NCI-H524 treated with DMSO at 0.1 percent for 48 hours (cell line): ENCODE results near the gene SECISBP2.

Experiments
- DNase-seq: peaks from one replicate; lab custom pipeline; 2025; lab: John Stamatoyannopoulos, UW

Gene SECISBP2

DNA sequence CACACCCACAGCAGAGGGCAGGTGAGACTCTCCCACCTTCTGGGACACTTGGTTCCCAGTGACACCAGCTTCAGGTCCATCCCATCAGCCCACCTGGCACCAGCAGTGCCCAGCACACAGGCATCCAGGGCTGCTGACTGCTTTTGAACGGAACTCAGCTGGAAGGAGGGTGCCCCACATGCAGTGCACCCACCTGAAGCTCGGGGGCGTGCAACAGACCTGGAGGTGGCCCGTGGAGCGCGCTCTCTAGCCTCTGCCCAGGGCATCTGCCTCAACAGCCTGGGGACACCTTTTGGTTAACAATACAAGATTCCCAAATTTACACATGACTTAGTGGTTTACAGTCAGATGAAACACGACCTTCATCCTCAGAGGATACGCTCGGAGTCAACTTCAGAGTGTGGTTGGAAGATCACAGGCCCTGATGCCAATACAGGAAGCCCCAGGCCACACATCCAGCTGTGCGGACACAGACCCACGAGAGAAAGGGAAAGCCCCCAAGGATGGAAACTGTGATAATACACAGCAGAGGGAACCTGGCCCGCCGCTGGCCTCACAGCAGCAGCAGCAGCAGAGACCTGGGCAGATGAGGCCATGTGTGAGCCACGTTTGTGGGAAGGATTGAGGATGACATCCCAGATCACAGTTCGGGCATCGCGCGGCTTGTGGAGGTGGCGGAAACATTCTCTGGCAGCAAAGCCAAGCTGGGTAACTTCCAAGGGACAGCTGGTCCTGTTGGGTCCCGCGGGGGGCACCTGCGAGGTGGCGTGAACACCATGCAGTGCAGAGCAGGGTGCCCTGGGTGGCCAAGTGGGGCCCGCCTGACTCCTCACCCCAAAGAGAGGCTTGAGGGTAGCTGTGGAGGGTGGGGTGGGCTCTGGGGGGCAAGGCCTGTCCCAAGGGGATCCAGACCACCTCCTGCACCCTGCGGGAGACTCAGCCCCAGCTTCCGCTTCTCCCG is 64.0 kb downstream of the SECISBP2 start:
- no peak for DNase-seq

DNA sequence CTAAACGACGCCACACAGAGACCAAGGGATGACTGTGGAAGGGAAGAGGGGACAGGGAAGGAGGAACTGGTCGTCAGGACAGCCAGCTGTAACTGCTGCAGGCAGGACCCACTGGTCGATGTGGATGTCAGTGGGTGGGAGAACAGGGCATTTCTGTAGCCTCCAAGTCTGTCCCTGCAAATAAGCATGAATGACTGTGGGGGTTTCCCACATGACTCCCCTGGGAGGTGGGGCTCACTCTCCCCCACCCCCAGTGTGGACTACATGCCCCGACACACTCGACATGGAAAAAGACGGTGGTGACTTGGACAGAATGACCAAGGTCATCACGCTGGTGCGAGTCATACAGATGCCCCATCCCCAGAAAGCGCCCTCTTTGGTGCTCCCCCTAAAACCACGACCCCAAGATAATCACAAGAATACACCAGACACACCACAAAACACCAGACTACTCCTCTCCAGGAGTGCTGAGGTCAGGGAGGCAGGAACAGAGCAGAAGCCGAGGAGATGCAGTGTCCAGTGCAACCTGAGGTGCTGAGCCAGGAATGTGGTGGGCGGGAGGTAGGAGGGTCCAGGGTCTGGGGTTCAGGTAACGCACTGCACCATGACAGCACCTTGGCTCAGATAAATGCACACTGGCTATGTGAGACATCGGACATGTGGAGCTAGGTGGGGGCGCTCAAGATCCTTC is 64.9 kb downstream of the SECISBP2 start:
- DNase-seq = no peak

DNA sequence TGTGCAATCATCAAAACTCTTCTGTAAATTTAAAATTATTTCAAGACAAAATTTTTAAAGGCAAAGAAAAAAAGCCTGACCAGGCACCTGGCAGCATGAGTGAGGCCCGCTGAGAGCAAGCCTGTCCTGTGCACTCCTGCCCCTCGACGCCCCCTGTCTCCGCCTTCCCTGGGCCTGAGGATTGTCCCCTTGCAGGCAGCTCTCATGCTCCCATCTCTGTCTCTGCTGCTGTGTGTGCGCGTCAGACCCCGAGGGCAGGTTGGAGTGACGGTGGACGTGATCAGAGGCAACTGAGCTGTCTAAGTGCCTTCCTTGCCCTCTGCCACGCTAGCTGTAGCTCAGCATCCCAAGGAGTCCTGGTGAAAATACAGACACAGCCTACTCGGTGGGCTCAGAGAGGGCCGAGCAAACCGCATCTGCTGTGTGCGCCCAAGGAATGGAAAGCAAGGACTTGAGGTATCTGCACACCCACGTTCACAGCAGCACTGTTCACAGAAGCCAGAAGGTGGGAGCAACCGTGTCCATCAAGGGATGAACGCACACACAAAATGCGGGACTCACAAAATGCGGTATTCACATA is 65.5 kb downstream of the SECISBP2 start:
- DNase-seq = no peak

DNA sequence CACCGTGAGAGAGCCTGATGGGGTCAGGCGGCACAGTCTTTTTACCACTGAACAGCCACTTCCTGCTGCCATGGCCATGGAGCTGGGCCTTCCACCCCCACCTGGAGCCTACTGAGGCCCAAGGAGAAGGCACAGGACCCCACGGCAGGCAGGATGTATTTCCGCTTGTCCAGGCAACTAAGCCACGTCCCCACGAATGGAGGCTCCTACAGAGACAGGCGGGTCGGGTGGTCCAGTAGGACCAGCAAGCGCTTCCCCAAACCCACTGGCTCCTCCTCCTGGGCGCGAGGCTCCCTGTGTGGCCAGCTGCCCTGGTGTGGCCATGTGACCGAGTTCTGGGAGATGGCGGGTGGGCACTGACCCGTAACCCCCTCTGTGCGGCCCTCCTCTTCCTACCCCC is 66.5 kb downstream of the SECISBP2 start:
- no peak for DNase-seq

DNA sequence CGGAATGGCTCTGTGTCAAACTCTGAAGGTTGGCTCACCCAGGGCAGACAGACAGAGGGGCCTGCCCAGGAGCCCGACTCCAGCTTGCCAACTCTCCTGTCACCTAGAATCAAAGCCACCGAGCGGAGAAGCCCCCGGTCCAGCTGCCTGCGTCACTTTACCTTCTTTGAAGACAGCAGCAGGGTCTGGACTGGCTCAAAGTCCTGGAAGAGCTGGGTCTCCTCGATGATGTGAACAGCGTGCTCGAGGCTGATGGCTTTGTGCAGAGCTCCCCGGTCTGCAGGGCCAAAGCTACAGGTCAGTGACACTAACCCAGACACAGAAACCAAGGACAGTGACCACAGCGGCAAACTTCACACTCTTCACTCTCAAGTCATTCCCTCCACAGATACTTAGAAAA is 67.9 kb downstream of the SECISBP2 start:
- no peak for DNase-seq

DNA sequence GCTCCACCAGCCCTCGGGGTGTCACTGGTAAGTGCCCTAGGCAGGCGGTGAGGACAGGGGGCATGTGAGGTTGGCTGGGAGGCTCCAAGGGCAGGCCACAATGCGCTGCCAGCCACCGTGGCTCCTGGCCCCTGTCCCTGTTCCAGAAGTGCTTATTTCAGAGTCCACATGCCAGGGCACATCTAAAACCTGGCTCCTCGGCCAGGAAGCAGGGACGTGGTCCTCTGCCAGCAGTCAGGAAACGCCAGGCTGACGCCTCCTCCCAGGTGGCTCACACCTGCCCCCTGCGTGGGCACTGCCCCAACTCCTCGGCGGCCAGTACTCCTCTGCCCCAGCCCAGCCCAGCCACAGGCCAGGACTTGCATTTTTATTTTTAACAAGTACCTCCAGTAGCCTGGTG is 68.5 kb downstream of the SECISBP2 start:
- DNase-seq = no peak

DNA sequence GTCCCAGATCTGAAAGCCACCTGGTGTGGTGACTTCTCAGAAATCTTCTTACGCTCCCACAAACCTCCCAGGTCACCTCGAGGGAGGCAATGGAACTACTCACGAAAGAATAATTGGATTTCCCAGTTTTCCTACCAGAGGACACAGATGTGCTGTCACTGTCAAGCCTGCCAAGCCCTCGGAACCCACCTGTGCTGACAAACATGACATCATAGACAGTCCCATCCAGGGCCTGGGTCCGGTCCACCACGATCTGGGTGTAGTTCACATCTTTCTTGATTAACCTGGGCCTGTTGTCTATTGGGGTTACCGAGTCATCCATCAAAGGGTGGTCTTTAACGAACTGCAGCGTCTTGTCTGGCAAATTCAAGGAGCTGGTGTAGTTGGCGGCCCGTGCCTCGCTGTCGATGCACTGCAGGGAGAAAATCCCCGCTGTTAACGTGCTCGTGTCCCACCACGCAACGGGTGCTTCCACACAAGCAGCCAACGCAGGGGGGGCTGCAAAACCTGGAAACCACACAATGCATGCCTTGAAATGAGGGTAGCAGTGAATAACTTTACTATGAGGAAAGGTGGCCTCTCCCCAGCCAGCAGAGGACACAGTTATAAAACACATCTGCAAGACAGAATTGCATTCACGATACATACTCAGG is 69.0 kb downstream of the SECISBP2 start:
- DNase-seq = no peak

DNA sequence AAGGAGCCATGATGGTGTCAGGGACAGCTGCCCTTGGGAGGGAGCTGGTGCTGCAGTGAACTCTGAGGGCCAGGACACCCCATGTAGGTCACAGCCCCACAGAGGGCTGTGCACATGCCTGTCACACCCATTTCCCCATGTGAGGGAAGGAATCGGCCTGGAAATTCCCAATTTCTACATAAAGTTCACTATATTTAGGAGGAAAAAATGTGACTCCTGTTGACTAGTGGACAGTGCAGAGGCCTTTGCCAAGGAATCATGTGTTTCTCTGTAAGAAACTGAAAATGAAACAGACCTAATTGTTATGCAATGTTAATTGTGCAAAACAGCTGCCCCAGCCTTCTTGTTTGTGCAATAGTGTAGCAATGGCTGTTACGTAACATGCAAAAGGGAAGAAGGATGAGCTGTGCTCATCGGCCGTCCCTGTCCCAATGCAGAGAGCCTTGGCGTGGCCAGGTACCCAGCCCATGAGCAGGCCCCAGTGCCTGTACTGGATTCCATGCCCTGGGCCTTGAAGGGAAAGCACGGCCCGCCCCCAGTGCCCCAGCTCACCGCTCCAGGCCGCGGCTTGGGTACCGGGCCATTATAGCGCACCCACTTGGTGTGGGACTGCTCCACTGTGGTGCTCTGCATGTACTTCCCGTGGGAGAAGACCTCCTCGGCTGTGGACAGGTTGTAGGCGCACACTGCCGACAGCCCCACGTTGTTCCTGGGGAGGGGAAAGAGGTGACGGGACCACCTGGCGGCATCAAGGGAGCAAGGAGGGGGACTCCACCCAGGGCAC is 70.0 kb downstream of the SECISBP2 start:
- DNase-seq = no peak

DNA sequence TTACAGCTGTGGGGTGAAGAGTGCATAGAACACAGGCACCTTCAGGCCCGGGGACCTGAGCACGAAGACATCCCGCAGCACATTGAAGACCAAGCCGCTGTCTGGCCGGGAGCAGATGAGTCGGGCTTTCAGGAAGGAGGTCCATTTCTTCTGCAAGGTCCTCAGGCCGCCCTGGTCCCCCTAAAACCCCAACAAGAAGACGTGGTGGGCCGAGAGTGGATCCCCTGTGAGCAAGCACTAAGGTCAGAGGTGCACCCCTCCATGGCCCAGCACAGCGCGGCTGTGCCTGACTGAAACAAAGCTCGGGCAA is 70.5 kb downstream of the SECISBP2 start:
- DNase-seq = no peak

DNA sequence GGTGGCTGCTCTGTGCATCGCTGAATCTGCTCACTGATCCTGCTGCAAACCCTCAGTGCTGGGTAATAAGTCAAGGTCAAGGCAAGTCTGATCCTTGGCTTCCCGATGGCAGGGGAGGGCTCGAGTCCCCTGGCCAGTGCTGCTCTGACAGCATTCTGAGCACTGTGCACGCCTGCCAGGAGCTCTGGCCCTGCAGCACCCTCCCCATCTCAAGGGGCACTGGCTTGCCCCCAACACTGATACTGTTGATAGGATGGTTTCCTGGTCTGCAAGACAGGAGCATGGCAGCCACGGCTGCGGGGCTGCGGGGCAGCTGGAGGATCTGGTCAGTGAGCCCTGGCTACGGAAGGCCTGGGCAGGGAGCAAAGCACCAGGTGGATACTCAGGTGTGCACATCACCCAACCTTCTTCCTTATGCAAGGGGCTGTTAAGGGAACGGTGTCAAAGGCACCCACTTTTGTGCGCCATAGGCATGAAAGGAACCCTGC is 71.8 kb downstream of the SECISBP2 start:
- DNase-seq = no peak

DNA sequence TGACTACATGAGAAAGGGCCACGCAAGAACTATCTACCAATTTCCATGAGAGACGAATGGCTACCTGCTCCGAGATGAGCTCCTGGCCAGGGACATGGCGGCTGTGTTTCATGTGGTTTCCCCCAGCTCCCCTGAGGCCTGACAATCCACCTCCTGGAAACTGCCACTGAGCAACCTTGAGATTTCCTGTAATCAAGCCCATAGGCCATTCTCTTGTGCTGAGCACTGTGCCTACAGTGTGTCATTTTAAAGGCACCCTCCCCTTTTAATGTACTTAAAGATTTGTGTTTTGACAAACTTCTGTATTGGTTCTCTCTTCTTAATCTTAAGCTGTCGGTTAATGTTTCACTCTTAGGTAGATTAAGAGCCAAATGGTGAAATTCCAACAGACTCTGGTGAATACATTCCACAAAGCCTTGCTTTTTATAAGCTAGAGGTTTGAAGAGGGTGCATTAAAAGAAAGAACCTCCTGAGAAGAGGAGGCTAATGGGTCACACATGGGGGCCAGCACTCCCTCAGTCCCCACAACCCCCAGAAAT is 72.3 kb downstream of the SECISBP2 start:
- no peak for DNase-seq

DNA sequence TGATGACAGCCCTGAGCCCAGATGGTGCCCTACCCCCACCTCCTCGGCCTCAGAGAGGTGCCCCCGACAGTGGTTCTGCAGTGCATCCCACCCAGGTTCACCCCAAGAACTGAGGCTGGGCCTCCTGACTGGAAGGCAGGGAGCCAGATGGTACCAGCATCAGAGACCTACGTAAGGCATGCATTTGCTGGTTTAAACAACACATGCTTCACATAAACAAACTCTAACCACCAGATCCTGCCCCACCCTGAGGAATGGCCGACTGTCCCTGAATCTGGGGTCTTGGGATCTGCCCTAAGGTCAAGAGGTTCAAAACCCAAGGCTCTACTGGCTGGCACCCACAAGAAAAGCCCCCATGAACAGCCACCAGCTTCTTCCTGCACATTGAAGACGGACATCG is 73.3 kb downstream of the SECISBP2 start:
- DNase-seq = no peak

DNA sequence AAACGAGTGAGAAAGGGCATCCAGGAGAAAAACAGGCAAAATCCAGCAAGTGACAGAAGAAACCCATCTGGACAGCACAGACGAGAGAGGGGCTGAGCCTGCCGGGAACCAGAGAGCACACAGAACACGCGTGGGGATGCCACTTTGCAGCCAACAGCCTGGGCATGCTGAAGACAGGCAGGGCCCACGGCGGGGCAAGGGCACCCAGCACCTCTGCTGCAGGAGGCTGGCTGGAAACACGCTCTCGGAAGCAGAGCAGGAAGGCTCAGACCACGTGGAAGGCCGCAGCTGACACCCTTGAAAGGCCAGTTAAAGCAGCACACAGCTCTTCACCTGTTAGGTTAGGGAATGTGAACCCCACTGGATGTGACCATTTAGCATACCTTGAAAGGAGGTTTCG is 76.1 kb downstream of the SECISBP2 start:
- no peak for DNase-seq

DNA sequence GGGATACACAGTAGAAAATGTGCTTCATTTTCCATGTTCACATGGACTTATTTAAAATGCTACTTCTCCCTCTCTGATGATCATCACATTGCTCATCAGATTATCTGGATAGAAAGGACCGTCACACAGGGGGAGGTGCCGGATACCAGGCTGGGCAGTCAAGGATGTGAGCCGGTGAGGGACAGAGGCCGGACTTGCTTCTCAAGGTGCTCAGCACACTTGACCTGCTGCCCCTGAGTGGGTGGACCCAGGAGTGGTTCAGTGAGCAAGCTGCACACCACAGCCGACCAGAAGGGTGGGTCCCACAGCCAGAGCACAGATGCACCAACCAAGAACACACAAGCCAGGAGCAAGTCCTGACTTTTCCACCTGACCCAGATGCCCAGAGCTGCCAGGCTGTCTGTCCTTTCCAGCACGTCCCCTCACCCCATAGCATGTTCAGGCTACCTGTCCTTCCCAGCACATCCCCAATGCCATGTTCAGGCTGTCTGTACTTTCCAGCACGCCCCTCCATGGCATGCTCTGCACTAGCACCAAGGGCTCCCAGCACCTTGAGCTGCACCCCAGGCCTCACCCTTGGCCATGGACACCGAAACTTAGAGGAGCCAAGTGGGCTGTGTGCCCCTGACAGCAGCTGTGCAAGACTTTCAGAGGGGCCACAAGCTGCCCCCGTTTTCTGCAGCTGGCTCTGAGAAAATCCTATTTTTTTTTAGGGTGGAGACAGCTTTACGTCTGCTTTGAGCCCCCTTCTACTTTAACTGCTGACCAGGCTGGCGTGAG is 77.8 kb downstream of the SECISBP2 start:
- no peak for DNase-seq

DNA sequence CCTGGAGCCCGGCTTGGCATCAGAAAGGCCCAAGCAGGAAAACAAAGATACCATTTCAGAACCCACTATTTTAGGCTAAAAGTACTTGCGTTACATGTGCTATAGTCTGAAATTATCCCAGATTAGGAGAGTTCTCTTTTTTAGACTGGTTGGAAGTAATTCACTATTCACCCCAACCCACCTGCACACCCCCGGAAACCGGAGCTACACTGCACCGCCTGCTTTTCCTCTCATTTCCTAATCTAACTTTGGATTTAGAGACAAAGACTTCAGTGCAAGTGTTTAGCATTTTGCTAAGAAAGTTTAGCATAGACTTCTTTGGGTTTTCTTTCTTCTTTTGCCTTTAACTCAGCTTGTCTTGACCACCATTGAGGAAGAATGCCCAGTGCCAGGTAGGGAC is 79.2 kb downstream of the SECISBP2 start:
- no peak for DNase-seq

DNA sequence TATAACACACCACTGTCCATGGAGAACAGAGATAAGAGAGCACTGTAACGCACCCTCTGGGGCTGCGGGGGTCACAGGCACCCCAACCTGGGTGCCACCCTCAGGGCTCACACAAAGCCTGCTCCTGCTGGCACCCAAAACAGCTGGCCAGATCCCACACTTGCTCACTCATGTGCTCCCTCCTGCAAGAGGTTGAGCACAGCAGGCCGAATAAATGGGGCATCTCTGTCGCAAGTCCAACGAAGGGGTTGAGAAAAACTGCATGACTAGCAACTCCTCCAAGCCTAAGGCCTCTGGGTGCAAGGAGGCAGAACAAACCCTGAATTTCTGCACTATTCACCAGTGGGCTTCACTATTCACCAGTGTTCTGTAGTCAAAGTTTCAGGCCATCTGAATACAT is 80.3 kb downstream of the SECISBP2 start:
- no peak for DNase-seq

DNA sequence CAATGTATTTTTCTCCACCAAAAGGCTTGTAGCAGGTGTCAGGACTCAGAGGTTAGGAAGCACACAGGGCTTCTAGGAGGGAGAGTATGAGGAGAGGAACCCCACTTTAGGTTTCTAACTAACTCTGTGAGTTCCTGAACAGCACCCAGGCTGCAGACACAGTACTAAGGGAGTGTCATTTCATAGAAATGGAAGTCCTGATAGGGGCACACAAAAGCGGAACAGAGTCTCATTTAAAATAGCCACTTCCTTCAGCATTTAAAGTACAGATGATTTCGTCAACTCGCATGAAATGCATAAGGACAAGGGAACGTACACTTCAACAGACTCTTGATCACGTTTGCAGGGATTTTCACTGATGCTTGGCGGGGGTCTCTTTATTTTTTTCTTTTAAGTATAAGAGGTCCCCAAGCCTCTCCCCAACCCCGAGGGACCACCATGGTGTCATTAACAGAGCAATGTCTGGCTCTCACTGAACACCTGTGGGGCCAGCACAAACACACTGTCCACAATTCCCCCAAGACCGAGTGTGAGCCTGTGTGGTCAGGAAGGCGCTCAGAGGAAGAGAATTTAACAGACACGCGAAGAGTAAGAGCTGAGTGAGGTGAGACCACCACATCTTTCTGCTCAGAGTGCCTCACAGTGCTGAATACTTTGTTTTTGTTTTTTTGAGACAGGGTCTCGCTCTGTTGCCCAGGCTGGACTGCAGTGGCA is 82.3 kb downstream of the SECISBP2 start:
- DNase-seq = no peak

DNA sequence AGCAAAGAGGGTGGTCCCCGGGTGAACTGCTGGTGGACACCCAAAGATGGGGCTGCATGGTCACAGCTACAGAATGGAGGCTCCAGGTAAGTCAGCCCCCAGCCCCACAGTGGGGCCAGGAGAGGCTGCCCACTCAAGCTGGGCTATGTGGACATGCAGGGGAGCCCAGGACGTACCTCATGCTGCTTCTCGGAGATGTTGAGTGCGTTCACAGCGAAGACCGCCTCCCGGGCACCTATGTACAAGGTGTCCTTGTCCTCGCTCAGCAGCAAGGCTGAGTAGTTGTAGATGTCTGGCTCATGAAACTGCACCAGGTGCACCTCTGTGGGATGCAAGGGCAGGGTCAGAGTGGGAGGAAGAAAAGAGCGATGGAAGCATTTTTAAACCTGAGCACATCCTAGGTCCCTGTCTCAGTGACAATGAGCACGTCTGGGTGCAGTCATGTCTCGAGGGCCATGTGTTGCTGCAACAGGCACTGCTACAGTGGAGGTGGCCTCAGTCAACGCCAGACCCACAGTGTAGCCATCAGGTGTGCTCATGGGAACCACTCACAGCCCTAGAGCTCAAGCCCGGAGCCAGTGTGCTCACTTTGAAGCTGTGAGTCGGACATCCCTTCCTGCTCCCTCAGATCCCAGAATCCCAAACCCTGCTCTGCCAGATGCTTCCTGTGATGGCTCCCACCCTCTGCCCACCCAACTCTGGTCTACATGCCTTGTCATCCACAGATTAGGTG is 84.6 kb downstream of the SECISBP2 start:
- no peak for DNase-seq

DNA sequence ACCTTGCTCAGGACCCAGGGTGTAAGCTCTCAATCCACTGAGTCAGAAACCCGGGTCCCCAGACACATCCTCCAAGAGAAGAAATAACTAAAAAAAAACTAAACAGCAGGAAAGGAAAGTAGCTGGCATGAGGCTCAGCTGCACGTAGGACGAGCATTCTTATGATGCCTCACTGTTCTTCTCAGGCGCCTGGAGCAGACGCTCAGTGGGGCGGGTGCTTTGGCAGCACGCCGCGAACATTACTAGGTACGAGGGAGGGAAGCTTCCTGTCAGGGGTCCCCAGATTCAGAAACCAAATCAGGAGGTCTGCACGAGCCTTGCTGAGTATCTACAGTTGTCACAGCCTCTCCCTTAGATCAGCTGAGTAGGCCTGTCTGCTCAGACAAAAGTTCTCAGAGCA is 85.8 kb downstream of the SECISBP2 start:
- DNase-seq = no peak
